ENCODE measurements around the gene LHPP. TPM values are rescaled to one million over a fixed set of nuclear protein-coding genes. Genes with fewer than 3 reads are reported as not detected.

The LHPP gene
- total and polyA plus RNA-seq, 4 donors: 11.5 to 22.0 (median 18.6) TPM

GRCh38 chr10:124529661-124530214, 68.1 kb downstream of the LHPP start:
- no peaks in the 10 kb centered on the region for H3K9me3 ChIP-seq (ENCODE audit: control insufficient read depth, low read length)
- no peaks in the 10 kb centered on the region for H3K36me3 ChIP-seq (ENCODE audit: control insufficient read depth in 1 of 2, insufficient read depth in 2 of 2, low read length in 1 of 2)
- no peak for ATAC-seq (ENCODE audit: low FRiP score)
- H3K27ac ChIP-seq (ENCODE audit: low read depth in 1 of 2, low read length in 2 of 2): no peak overlapping the region
- H3K27me3 ChIP-seq (ENCODE audit: control insufficient read depth in 1 of 2, insufficient read depth in 2 of 2, low read length in 1 of 2): no peaks in the 10 kb centered on the region
- H3K4me1 ChIP-seq (ENCODE audit: control insufficient read depth in 1 of 2, insufficient read depth in 2 of 2, low read length in 2 of 2): no peaks in the 10 kb centered on the region
- DNase-seq: peak in 1 of 2 donors; percentile 46
- no peak overlapping the region for H3K4me3 ChIP-seq (ENCODE audit: low read length in 2 of 2)
- WGBS, 2 donors: 50% methylated on average over 10 to 17 of the region's 17 CpGs
- intact Hi-C loops (cut with DNase I): loop anchor here (5.0 kb wide), 2 partner anchors 213 to 298 kb away; partner anchors contain the start of gene FAM53B (in 1 of the 2)

DNA sequence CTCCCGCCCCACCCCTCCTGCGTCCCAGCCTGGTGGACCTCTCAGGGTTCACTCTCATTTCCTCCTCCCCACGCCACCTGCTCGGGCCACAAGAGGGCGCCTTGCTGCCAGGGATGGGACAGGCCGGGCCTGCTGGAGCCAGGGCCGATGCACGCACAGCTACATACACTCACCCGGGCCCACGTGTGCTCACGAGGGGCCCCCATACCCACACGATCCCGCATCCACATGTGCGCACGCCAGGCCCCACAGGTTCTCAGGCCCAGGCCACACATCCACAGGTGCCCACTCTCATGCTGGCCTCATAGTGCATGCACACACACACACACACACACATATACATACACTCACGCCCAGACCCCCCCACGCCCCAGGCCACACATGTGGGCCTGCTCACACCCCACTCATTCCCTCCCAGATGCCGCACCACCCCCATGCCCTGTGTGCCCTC, 68.6 kb downstream of the LHPP start:
- DNase-seq (peak; percentile 91 to 95), ATAC-seq (ENCODE audit: low FRiP score) (peak; percentile 87)
- no peaks in the 10 kb centered on the region for H3K9me3 ChIP-seq (ENCODE audit: control insufficient read depth, low read length)
- intact Hi-C loops (cut with DNase I): loop anchor here (5.0 kb wide), 2 partner anchors 212 to 297 kb away; partner anchors contain the start of gene FAM53B (in 1 of the 2)
- H3K27ac ChIP-seq (ENCODE audit: low read depth in 1 of 2, low read length in 2 of 2): no peak overlapping the region
- H3K4me3 ChIP-seq (ENCODE audit: low read length in 2 of 2): no peak overlapping the region
- H3K36me3 ChIP-seq (ENCODE audit: control insufficient read depth in 1 of 2, insufficient read depth in 2 of 2, low read length in 1 of 2): no peaks in the 10 kb centered on the region
- no peaks in the 10 kb centered on the region for H3K4me1 ChIP-seq (ENCODE audit: control insufficient read depth in 1 of 2, insufficient read depth in 2 of 2, low read length in 2 of 2)
- no peaks in the 10 kb centered on the region for H3K27me3 ChIP-seq (ENCODE audit: control insufficient read depth in 1 of 2, insufficient read depth in 2 of 2, low read length in 1 of 2)
- 11 to 13% methylated on average over 15 to 18 of the region's 18 CpGs for WGBS, 2 donors

DNA sequence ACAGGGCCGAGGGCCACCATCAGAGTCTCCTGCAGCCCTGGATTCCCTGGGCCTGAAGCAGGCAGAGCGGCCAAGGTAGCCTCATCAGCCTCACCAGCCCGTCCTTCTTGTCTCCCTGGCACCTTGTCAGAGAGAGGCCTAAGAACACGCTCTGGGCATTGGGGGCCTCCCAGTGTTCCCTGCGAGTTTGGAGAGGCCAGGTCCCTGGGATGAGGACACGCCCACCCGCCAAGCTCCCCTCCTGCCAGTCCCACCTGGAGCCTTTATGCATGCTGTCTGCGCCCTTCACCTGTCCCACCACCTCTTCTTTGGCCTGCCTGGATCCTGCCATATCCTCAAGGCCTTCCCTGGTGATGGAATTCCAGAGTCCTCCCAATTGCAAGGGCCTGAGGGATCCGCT, 69.2 kb downstream of the LHPP start:
- 83 to 87% methylated on average over 8 to 9 of the region's 9 CpGs for WGBS, 2 donors
- H3K4me3 ChIP-seq (ENCODE audit: low read length in 2 of 2): no peak overlapping the region
- DNase-seq: no peak
- no peak for ATAC-seq (ENCODE audit: low FRiP score)
- H3K36me3 ChIP-seq (ENCODE audit: control insufficient read depth in 1 of 2, insufficient read depth in 2 of 2, low read length in 1 of 2): no peaks in the 10 kb centered on the region
- intact Hi-C loops (cut with DNase I): loop anchor here (5.0 kb wide), 2 partner anchors 211 to 296 kb away; partner anchors contain the start of gene FAM53B (in 1 of the 2)
- H3K4me1 ChIP-seq (ENCODE audit: control insufficient read depth in 1 of 2, insufficient read depth in 2 of 2, low read length in 2 of 2): no peaks in the 10 kb centered on the region
- H3K27ac ChIP-seq (ENCODE audit: low read depth in 1 of 2, low read length in 2 of 2): no peak overlapping the region
- no peaks in the 10 kb centered on the region for H3K27me3 ChIP-seq (ENCODE audit: control insufficient read depth in 1 of 2, insufficient read depth in 2 of 2, low read length in 1 of 2)
- H3K9me3 ChIP-seq (ENCODE audit: control insufficient read depth, low read length): no peaks in the 10 kb centered on the region

GRCh38 chr10:124532106-124532641, 70.6 kb downstream of the LHPP start:
- no peak overlapping the region for H3K4me3 ChIP-seq (ENCODE audit: low read length in 2 of 2)
- ATAC-seq (ENCODE audit: low FRiP score) (no peak), DNase-seq (no peak)
- H3K27me3 ChIP-seq (ENCODE audit: control insufficient read depth in 1 of 2, insufficient read depth in 2 of 2, low read length in 1 of 2): no peaks in the 10 kb centered on the region
- no peak overlapping the region for H3K27ac ChIP-seq (ENCODE audit: low read depth in 1 of 2, low read length in 2 of 2)
- no peaks in the 10 kb centered on the region for H3K36me3 ChIP-seq (ENCODE audit: control insufficient read depth in 1 of 2, insufficient read depth in 2 of 2, low read length in 1 of 2)
- no peaks in the 10 kb centered on the region for H3K4me1 ChIP-seq (ENCODE audit: control insufficient read depth in 1 of 2, insufficient read depth in 2 of 2, low read length in 2 of 2)
- intact Hi-C loops (cut with DNase I): loop anchor here (5.0 kb wide), 2 partner anchors 210 to 295 kb away; partner anchors contain the start of gene FAM53B (in 1 of the 2)
- no peaks in the 10 kb centered on the region for H3K9me3 ChIP-seq (ENCODE audit: control insufficient read depth, low read length)
- 86 to 88% methylated on average over 11 of the region's 11 CpGs for WGBS, 2 donors

DNA sequence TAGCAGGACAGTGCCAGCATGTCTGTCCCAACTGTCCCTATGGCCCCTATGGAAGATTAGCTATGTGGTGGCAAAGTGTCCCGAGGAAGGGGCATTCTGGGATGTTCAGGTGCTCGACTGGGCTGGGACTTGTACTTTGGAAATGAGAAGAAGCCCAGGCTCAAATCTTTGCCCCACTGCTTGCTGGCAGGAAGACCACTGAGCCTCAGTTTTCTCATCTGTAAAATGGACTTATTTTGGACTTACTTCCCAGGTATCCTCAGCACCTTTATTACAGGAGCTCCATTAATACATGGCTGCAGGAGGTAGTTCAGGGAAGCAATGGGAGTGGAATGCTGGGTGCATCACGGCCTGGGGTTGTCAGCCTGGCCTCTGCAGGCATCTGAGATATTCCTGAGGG, 71.2 kb downstream of the LHPP start:
- ATAC-seq (ENCODE audit: low FRiP score) (no peak), DNase-seq (no peak)
- 93 to 95% methylated on average over 3 of the region's 3 CpGs for WGBS, 2 donors
- Histone ChIP-seq H3K4me3 (ENCODE audit: low read length in 2 of 2) (no peak overlapping the region), H3K9me3 (ENCODE audit: control insufficient read depth, low read length) (no peaks in the 10 kb centered on the region), H3K27ac (ENCODE audit: low read depth in 1 of 2, low read length in 2 of 2) (no peak overlapping the region), H3K27me3 (ENCODE audit: control insufficient read depth in 1 of 2, insufficient read depth in 2 of 2, low read length in 1 of 2) (no peaks in the 10 kb centered on the region), H3K36me3 (ENCODE audit: control insufficient read depth in 1 of 2, insufficient read depth in 2 of 2, low read length in 1 of 2) (no peaks in the 10 kb centered on the region), H3K4me1 (ENCODE audit: control insufficient read depth in 1 of 2, insufficient read depth in 2 of 2, low read length in 2 of 2) (no peaks in the 10 kb centered on the region)
- intact Hi-C loops (cut with DNase I): loop anchor here (5.0 kb wide), 2 partner anchors 210 to 295 kb away; partner anchors contain the start of gene FAM53B (in 1 of the 2)

GRCh38 chr10:124533266-124533665, 71.6 kb downstream of the LHPP start:
- no peaks in the 10 kb centered on the region for H3K9me3 ChIP-seq (ENCODE audit: control insufficient read depth, low read length)
- DNase-seq (no peak), ATAC-seq (ENCODE audit: low FRiP score) (no peak)
- H3K27me3 ChIP-seq (ENCODE audit: control insufficient read depth in 1 of 2, insufficient read depth in 2 of 2, low read length in 1 of 2): no peaks in the 10 kb centered on the region
- 93 to 94% methylated on average over 13 of the region's 13 CpGs for WGBS, 2 donors
- intact Hi-C loops (cut with DNase I): loop anchor here (5.0 kb wide), 2 partner anchors 209 to 294 kb away; partner anchors contain the start of gene FAM53B (in 1 of the 2)
- H3K36me3 ChIP-seq (ENCODE audit: control insufficient read depth in 1 of 2, insufficient read depth in 2 of 2, low read length in 1 of 2): no peaks in the 10 kb centered on the region
- no peak overlapping the region for H3K4me3 ChIP-seq (ENCODE audit: low read length in 2 of 2)
- H3K4me1 ChIP-seq (ENCODE audit: control insufficient read depth in 1 of 2, insufficient read depth in 2 of 2, low read length in 2 of 2): no peaks in the 10 kb centered on the region
- H3K27ac ChIP-seq (ENCODE audit: low read depth in 1 of 2, low read length in 2 of 2): no peak overlapping the region

- H3K36me3 ChIP-seq (ENCODE audit: control insufficient read depth in 1 of 2, insufficient read depth in 2 of 2, low read length in 1 of 2): no peaks in the 10 kb centered on the region
- no peak overlapping the region for H3K4me3 ChIP-seq (ENCODE audit: low read length in 2 of 2)
- ATAC-seq (ENCODE audit: low FRiP score): no peak
- H3K27me3 ChIP-seq (ENCODE audit: control insufficient read depth in 1 of 2, insufficient read depth in 2 of 2, low read length in 1 of 2): no peaks in the 10 kb centered on the region
- no peaks in the 10 kb centered on the region for H3K4me1 ChIP-seq (ENCODE audit: control insufficient read depth in 1 of 2, insufficient read depth in 2 of 2, low read length in 2 of 2)
- WGBS, 2 donors: 80 to 84% methylated on average over 30 of the region's 30 CpGs
- peak in 1 of 2 donors; percentile 67 for DNase-seq
- no peak overlapping the region for H3K27ac ChIP-seq (ENCODE audit: low read depth in 1 of 2, low read length in 2 of 2)
- no peaks in the 10 kb centered on the region for H3K9me3 ChIP-seq (ENCODE audit: control insufficient read depth, low read length)
- intact Hi-C loops (cut with DNase I): loop anchor here (5.0 kb wide), 2 partner anchors 208 to 293 kb away; partner anchors contain the start of gene FAM53B (in 1 of the 2)
Measured at GRCh38 chr10:124534231-124534798, 72.7 kb downstream of the LHPP start.

GRCh38 chr10:124534826-124535601, 73.4 kb downstream of the LHPP start:
- no peak for ATAC-seq (ENCODE audit: low FRiP score)
- 92 to 93% methylated on average over 17 of the region's 17 CpGs for WGBS, 2 donors
- no peak overlapping the region for H3K4me3 ChIP-seq (ENCODE audit: low read length in 2 of 2)
- intact Hi-C loops (cut with DNase I): loop anchor here (5.0 kb wide), 2 partner anchors 207 to 292 kb away; partner anchors contain the start of gene FAM53B (in 1 of the 2)
- H3K27ac ChIP-seq (ENCODE audit: low read depth in 1 of 2, low read length in 2 of 2): no peak overlapping the region
- no peaks in the 10 kb centered on the region for H3K36me3 ChIP-seq (ENCODE audit: control insufficient read depth in 1 of 2, insufficient read depth in 2 of 2, low read length in 1 of 2)
- H3K4me1 ChIP-seq (ENCODE audit: control insufficient read depth in 1 of 2, insufficient read depth in 2 of 2, low read length in 2 of 2): no peaks in the 10 kb centered on the region
- H3K9me3 ChIP-seq (ENCODE audit: control insufficient read depth, low read length): no peaks in the 10 kb centered on the region
- no peaks in the 10 kb centered on the region for H3K27me3 ChIP-seq (ENCODE audit: control insufficient read depth in 1 of 2, insufficient read depth in 2 of 2, low read length in 1 of 2)
- no peak for DNase-seq

Measured in aorta (tissue), 5 donors.